Muscle of back (tissue), 11 donors: ENCODE measurements around the gene MNT. TPM values are rescaled to one million over a fixed set of nuclear protein-coding genes. Genes with fewer than 3 reads are reported as not detected.

Source experiments
- DNase-seq, 3 donors: peaks; one replicate each; pipeline versions ENCODE4 v3.0.0 to v3.0.0-alpha.2; 2013
- polyA plus RNA-seq, 10 donors: library from polyadenylated mRNA; unstranded; fragments of 120-200 nt; gene quantifications; one replicate each; pipeline ENCODE4 v1.2.1, GENCODE V29; 2013; ENCODE audit not compliant: insufficient read length in 10 of 10

MNT gene
- polyA plus RNA-seq, 10 donors: 9.9 to 19.8 (median 13.4) TPM

GRCh38 chr17:2368359-2368758, 32.5 kb downstream of the MNT start:
- no peak for DNase-seq

DNA sequence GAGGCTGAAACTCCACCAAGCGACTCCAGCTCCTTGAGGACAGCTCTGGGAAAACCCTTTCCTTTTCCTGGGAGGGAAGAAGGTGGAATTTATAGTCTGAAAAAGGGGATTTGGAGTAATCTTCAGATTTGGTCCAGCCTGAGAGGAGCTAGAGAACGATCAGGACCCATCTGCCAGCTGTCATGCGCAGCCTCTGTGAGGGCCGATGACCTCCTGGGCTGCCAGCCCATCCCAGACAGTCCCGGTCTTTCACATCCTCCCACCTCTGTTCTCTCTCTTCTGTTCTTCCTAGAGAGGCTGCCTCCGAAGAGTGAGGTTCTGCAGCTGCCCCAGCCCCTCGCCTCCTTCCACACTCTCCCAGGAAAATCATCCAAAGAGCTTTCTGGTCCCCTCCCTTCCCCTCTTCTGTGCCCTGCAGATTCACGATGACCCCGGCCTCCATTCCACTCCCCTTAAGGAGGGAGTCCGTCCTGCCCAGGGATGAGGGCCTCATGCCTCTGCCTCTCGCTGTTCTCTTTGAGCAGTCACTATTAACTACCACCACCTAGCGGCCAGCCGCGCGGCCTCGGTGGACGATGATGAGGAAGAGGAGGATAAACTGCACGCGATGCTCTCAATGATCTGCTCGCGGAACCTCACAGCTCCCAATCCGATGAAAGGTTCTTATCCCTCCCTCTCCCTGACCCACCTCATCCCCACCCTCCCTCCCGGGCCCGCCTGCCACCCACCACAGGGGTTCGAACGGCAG, 33.9 kb downstream of the MNT start:
- no peak for DNase-seq

GRCh38 chr17:2365132-2365531, 35.7 kb downstream of the MNT start:
- DNase-seq: no peak

- no peak for DNase-seq
Observed at GRCh38 chr17:2364763-2365116, 36.1 kb downstream of the MNT start.

DNA sequence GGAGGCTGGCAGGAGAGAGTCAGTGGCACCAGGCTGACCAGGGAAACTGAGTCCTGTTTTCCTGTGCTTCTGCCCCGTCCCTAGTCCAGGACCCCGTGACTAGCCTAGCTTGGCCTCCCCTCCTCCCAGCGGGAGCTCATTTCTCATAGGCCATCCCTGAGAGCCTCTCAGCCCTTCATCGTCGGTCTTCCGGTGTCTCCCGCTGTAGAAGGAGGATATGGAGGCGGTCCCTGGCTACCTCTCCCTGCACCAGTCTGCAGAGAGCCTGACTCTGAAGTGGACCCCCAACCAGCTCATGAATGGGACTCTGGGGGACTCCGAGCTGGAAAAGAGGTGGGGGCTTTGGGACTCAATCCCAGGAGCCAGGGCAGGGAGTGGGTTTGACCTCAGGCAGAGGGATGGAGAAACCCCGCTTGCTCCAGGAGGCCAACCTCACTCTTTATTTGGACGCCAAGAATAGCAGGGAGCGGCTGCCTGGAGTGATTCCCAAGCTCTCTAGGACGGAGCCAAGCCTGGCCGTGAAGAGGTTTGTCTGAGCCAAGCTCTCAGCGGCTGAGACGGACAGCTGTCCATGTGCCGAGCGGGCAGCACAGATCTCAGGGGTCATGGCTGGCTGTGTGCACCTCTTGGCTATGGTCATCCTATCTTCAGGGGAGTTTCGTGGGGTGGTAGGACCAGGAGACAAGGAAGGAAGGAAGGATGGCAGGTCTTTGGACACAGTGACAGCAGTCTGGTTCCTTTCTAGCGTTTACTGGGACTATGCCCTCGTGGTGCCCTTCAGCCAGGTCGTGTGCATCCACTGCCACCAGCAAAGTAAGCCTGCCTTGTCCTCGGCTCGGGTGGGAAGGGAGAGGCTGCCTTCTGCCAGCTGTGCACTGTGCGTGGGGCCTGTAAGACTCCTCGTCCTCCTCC, 36.8 kb downstream of the MNT start:
- DNase-seq: peak; percentile 30 to 61 (median 53)

DNA sequence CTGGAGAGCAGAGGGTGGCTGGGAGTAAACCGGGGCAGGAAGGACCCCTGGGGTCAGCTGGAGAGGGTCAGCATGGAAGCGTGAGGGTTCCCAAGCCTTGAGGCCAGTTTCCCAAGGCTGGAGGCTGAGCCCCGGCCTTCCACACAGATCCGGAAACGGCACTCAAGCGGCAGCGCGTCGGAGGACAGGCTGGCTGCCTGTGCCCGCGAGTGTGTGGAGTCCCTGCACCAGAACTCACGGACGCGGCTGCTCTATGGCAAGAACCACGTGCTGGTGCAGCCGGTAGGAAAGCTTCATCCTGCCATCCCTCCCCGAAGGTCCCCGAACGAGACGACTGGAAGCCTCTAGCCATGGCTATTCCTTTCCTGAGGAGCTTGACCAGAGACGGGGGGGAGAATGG, 37.5 kb downstream of the MNT start:
- no peak for DNase-seq

DNA sequence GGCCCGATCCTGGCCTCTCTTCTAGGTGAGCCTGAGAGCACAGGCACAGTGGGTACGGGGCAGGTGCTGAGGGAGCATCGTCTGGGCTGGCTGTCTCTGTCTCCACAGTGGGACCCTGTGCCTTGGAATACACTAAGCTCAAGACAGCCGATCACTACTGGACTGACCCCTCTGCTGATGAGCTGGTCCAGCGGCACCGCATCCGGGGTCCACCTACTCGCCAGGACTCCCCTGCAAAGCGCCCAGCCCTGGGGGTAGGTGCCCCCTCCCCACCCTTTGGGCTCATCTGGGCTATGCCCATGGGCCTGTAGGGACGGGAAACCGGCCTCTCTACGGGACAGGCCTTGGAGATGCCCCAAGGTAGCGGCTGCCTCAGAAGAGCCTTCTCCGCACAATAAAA, 38.0 kb downstream of the MNT start:
- no peak for DNase-seq

- no peak for DNase-seq
Observed at GRCh38 chr17:2362416-2362815, 38.4 kb downstream of the MNT start.

- no peak for DNase-seq
Observed at GRCh38 chr17:2362016-2362415, 38.8 kb downstream of the MNT start.

DNA sequence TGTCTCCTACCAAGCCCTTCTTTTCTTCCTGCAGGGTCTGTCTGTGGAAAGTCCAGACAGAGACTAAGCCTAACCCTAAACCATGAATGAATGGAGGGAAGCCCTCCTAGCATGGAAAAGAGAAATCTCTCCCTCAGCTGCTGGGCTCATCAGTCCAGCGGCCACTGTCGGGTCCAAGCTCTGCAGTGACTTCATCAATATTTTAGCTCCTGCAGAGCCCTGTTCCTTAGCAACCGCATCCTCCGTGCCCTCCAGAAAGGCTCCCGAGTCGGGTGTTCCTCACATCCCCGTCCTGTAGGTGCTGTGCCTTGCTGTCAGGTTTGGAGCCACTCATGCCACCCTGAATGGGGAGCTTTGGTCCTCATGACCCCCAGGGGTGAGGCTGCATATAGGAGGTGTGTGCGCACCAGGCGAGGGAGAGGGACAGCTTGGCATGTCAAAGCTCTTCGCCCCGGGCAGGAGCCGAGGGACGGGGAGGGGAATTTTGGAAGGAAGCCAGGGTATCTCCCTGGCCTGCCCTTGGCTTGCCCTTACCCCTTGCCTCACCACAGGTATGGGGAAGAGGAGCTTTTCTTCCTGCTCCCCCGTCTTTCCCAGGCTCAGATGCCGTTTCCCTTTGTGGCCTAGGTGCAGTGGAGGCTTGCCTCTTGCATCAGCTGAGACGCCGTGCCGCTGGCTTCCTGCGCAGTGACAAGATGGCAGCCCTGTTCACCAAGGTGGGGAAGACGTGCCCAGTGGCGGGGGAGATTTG, 39.7 kb downstream of the MNT start:
- no peak for DNase-seq

GRCh38 chr17:2357931-2358434, 42.9 kb downstream of the MNT start:
- DNase-seq: no peak

GRCh38 chr17:2357237-2357636, 43.6 kb downstream of the MNT start:
- no peak for DNase-seq

- DNase-seq: no peak
Observed at GRCh38 chr17:2354311-2354710, 46.5 kb downstream of the MNT start.

DNA sequence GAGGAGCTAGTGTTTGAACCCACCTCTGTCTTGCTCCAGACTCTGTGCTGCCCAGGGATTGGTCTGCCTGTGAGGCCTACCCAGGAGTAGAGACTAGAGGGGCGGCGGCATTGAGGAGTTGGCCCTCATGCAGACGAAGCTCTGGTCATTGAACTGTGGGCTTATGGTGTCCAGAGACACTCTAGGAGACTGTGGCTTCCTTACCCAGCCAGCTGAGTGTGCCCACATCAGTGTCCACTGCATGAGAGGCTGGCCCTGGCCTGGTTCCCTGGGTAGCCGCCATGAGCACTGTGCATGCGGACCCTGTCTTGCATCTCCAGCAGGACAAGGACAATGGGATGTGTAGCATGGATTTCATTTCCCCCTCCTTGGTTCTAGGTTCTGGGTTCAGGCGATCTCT, 49.6 kb downstream of the MNT start:
- DNase-seq: no peak

GRCh38 chr17:2347805-2348685, 52.8 kb downstream of the MNT start:
- DNase-seq: peak in 2 of 3 donors; percentile 43 to 71

DNA sequence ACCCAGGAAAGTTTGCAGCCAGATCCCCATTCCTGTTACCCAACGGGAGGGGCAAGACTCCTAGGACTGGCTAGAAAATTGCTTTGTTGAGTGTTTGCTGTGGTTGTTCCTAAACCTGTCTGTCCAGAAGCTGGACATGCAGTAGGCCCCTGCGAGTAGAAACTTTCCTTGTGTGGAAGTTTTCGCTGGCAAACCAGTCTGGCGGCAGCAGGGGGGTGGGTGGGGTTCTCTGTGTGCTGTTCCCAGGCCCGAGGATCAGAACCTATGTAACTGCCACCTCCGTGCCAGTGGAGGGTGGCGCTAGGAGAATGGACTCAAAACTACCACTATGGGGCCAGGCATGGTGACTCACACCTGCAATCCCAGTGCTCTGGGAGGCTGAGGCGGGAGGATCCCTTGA, 54.4 kb downstream of the MNT start:
- DNase-seq: no peak

DNA sequence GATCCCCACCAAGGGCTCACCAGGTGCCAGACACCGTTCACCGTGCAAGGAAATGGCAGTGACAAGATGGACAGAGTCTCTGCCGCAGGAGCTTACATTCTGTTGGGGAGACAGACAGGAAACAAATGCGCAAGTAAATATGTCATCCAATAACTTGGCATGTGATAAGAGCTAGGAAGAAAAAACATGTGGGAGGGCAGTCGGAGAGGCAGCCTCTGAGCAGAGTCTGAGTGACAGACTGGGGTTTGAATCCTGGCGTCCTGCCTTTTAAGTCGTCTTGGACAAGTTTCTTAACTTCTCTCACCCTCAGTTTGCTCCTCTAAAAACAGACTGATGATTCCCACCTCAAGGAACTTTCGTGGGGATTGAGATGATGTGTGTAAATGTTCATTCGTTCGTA, 56.3 kb downstream of the MNT start:
- no peak for DNase-seq

GRCh38 chr17:2343421-2343820, 57.4 kb downstream of the MNT start:
- no peak for DNase-seq

DNA sequence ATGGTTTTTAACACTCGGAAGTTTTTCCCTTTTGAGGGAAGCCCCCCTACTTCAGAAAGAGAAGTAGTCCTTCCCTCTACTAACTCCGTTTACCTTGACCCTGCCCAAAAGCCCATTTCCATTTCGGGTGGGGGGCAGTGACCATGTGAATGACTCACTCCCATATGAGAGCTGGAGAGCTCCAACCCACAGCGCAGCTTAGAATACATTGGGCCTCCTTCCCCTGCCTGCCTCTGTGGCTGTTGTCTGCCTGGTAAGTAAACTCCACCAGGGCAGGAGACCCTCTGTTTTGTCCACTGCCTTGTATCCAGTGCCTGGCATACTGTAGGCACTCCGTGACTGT, 62.6 kb downstream of the MNT start:
- peak in 1 of 3 donors; percentile 12 for DNase-seq

DNA sequence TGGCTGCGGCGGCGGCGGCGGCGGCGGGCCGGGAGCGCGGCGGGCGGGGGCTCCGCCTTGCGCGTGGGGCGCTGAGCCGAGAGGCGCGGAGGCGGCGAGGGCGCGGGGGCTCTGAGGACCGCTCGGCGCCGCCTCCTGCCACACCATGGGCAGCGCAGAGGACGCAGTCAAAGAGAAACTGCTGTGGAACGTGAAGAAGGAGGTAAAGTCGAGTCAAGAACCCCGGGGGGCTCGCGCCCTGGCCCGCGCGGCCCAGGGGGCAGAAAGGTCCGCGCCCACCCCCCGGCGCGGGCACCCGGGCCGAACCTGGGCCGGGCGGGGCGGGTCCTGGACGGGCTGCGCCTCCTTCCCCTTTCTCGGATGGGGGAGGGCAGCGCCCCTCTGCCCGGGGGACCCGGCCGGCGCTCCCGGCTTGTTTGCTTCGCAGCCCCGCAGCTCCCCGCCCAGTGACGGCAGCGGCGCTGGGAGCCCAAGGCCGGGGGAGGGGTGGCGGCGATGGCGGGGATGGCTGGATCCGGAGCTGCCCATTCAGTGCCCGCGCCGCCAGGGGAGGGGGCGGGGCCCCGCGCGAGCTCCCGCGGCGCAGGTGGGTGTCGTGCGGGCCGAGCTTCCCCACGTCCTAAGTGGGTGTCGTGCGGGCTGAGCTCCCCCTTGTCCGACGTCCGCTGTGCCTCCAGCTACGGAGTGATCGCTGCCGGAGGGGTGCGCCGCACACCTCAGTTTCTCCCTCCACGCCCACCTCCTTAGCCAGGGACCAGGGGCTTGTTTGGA, 63.1 kb downstream of the MNT start:
- DNase-seq: peak in 2 of 3 donors; percentile 48 to 69
